Loucy (cell line): ENCODE measurements around the gene PFN3.

Experiments
- H2AFZ ChIP-seq: fragments of 200-600 bp; sonication (generic); 2 replicates; pipeline ENCODE4 v1.6.0; 2016; ENCODE audit warnings: antibody characterized with exemption, mild to moderate bottlenecking, low read length, moderate library complexity
- H3F3A ChIP-seq: fragments of 200-600 bp; 2 replicates; pipeline ENCODE4 v1.6.0; 2016; ENCODE audit warnings: antibody characterized with exemption, low read depth, mild to moderate bottlenecking
- H3K27me3 ChIP-seq: fragments of 200-600 bp; sonication (generic); 2 replicates; pipeline ENCODE4 v1.6.1; 2014; ENCODE audit warnings: low read length, mild to moderate bottlenecking; ENCODE audit not compliant: insufficient read depth, poor library complexity, severe bottlenecking
- H3K36me3 ChIP-seq: fragments of 200-600 bp; sonication (generic); 2 replicates; pipeline ENCODE4 v1.6.1; 2016; ENCODE audit warnings: low read length; ENCODE audit not compliant: insufficient read depth
- H3K4me1 ChIP-seq: fragments of 200-600 bp; sonication (generic); 2 replicates; pipeline ENCODE4 v1.5.1; 2014; ENCODE audit warnings: low read length, mild to moderate bottlenecking; ENCODE audit not compliant: insufficient read depth, poor library complexity, severe bottlenecking
- H3K4me2 ChIP-seq: fragments of 200-600 bp; sonication (generic); 2 replicates; pipeline ENCODE4 v1.6.0; 2014; ENCODE audit warnings: antibody characterized with exemption, low read length, low read depth, mild to moderate bottlenecking; ENCODE audit not compliant: poor library complexity, severe bottlenecking
- H3K4me3 ChIP-seq: fragments of 200-600 bp; sonication (generic); 2 replicates; pipeline ENCODE4 v1.5.1; 2014; ENCODE audit warnings: low read length, mild to moderate bottlenecking, mixed read lengths; ENCODE audit not compliant: poor library complexity, severe bottlenecking
- H3K79me2 ChIP-seq: fragments of 200-600 bp; sonication (generic); 2 replicates; pipeline ENCODE4 v1.6.1; 2014; ENCODE audit warnings: low read length; ENCODE audit not compliant: insufficient read depth
- H3K9ac ChIP-seq: fragments of 200-600 bp; sonication (generic); 2 replicates; pipeline ENCODE4 v1.6.0; 2014; ENCODE audit warnings: mild to moderate bottlenecking, low read depth, low read length, moderate library complexity; ENCODE audit not compliant: poor library complexity, severe bottlenecking
- H3K9me2 ChIP-seq: fragments of 200-600 bp; sonication (generic); replicated peaks from 2 replicates; pipeline ENCODE4 v1.6.1; 2016; ENCODE audit warnings: low read depth, low read length, mixed read lengths
- H3K9me3 ChIP-seq: fragments of 200-600 bp; sonication (generic); 2 replicates; pipeline ENCODE4 v1.6.1; 2014; ENCODE audit warnings: mild to moderate bottlenecking, antibody characterized with exemption, low read length, low read depth; ENCODE audit not compliant: insufficient read depth
- H4K20me1 ChIP-seq: fragments of 200-600 bp; sonication (generic); 2 replicates; pipeline ENCODE4 v1.6.0; 2014; ENCODE audit warnings: antibody characterized with exemption, low read length, mild to moderate bottlenecking; ENCODE audit not compliant: insufficient read depth, poor library complexity, severe bottlenecking
- EZH2phosphoT487 ChIP-seq: fragments of 200-600 bp; IDR thresholded peaks from 2 replicates; pipeline ENCODE4 v1.6.1; 2018; ENCODE audit warnings: antibody characterized with exemption, mild to moderate bottlenecking, moderate library complexity, borderline replicate concordance
- TF ChIP-seq, protein P1 (sequence below): fragments of 200-600 bp; sonication (generic); conservative IDR thresholded peaks from 2 replicates; pipeline ENCODE4 v1.5.1; 2014; ENCODE audit warnings: mild to moderate bottlenecking, antibody characterized with exemption, low read length

Gene PFN3

GRCh38 chr5:177427919-177428573 lies 27.6 kb upstream of the PFN3 start:
- Histone ChIP-seq H3K4me3 (peak overlapping the region; percentile 95), H3K4me1 (peaks cover 48% of the 10 kb centered on the region), H3K79me2 (peaks cover 56% of the 10 kb centered on the region)

GRCh38 chr5:177427211-177427822 lies 26.9 kb upstream of the PFN3 start:
- Histone ChIP-seq H3K9me3 (no peaks in the 10 kb centered on the region), H4K20me1 (peaks cover 19% of the 10 kb centered on the region), H3K36me3 (peaks cover 3% of the 10 kb centered on the region; the same call in 1 of the 2 replicates), H3K4me2 (peak overlapping the region; percentile 99), H3K4me1 (peaks cover 40% of the 10 kb centered on the region), H3K9me2 (no peaks in the 10 kb centered on the region), H3K27me3 (no peaks in the 10 kb centered on the region), H2AFZ (no peak overlapping the region), H3F3A (no peaks in the 10 kb centered on the region), H3K4me3 (peak overlapping the region; percentile 95), H3K9ac (peak overlapping the region; percentile 97), H3K79me2 (peaks cover 49% of the 10 kb centered on the region)
- TF ChIP-seq, protein P1, sequence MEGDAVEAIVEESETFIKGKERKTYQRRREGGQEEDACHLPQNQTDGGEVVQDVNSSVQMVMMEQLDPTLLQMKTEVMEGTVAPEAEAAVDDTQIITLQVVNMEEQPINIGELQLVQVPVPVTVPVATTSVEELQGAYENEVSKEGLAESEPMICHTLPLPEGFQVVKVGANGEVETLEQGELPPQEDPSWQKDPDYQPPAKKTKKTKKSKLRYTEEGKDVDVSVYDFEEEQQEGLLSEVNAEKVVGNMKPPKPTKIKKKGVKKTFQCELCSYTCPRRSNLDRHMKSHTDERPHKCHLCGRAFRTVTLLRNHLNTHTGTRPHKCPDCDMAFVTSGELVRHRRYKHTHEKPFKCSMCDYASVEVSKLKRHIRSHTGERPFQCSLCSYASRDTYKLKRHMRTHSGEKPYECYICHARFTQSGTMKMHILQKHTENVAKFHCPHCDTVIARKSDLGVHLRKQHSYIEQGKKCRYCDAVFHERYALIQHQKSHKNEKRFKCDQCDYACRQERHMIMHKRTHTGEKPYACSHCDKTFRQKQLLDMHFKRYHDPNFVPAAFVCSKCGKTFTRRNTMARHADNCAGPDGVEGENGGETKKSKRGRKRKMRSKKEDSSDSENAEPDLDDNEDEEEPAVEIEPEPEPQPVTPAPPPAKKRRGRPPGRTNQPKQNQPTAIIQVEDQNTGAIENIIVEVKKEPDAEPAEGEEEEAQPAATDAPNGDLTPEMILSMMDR: no peak
- no peak for TF ChIP-seq EZH2phosphoT487

More at GRCh38 chr5:177427919-177428573, 27.6 kb upstream of the PFN3 start:
- H3F3A ChIP-seq: no peaks in the 10 kb centered on the region
- H2AFZ ChIP-seq: no peak overlapping the region
- peaks cover 19% of the 10 kb centered on the region for H4K20me1 ChIP-seq
- no peaks in the 10 kb centered on the region for H3K27me3 ChIP-seq
- no peaks in the 10 kb centered on the region for H3K9me2 ChIP-seq
- H3K9ac ChIP-seq: peak overlapping the region; percentile 97
- H3K9me3 ChIP-seq: no peaks in the 10 kb centered on the region
- H3K36me3 ChIP-seq: peaks cover 10% of the 10 kb centered on the region; the same call in 1 of the 2 replicates
- TF ChIP-seq, protein P1: no peak
- TF ChIP-seq EZH2phosphoT487: no peak
- peak overlapping the region; percentile 99 for H3K4me2 ChIP-seq

- Histone ChIP-seq H3K4me2 (peak within 1 kb of the TSS; percentile 99), H3K9ac (peak within 1 kb of the TSS; percentile 97), H3K4me3 (peak within 1 kb of the TSS; percentile 95), H3F3A (no peaks in the 10 kb centered on the region), H2AFZ (peak within 1 kb of the TSS; percentile 93), H3K4me1 (peaks cover 36% of the 10 kb centered on the region), H3K9me3 (no peaks in the 10 kb centered on the region), H3K36me3 (no peaks in the 10 kb centered on the region), H3K79me2 (peaks cover 46% of the 10 kb centered on the region), H4K20me1 (peaks cover 19% of the 10 kb centered on the region), H3K9me2 (no peaks in the 10 kb centered on the region), H3K27me3 (no peaks in the 10 kb centered on the region)
- TF ChIP-seq EZH2phosphoT487: no peak
- TF ChIP-seq, protein P1: no peak
These were observed 26.2 kb upstream of the PFN3 start, which contains the start of gene GRK6 for GRCh38 chr5:177426566-177427210. Gene GRK6, plus strand, starts transcription at chr5:177426676. Its CDS starts 170 bp downstream, at chr5:177426846.
